H1 (cell line): ENCODE results near the gene TP53BP2. TPM values are rescaled to one million over a fixed set of nuclear protein-coding genes. Genes with fewer than 3 reads are reported as not detected.

Experiments
- BCL11A ChIP-seq, 2 experiments: IDR thresholded peaks; one replicate each; pipeline ENCODE4 v1.6.1; 2011; ENCODE audit warnings: low read depth in 2 of 2, low read length in 2 of 2, mild to moderate bottlenecking in 2 of 2
- CTBP2 ChIP-seq: IDR thresholded peaks from 2 replicates; pipeline ENCODE4 v1.7.0; 2011; ENCODE audit warnings: borderline replicate concordance, mild to moderate bottlenecking, moderate library complexity, mixed read lengths, low read length; ENCODE audit not compliant: insufficient read depth, insufficient read length
- GABPA ChIP-seq: IDR thresholded peaks from 2 replicates; pipeline ENCODE4 v1.6.1; 2011; ENCODE audit warnings: mild to moderate bottlenecking, low read length, moderate library complexity, borderline replicate concordance; ENCODE audit not compliant: insufficient read depth
- NANOG ChIP-seq: IDR thresholded peaks from 2 replicates; pipeline ENCODE4 v1.6.1; 2011; ENCODE audit warnings: low read length, low read depth, mild to moderate bottlenecking, inconsistent platforms; ENCODE audit not compliant: insufficient read depth, poor library complexity, severe bottlenecking
- RAD21 ChIP-seq, 2 experiments: IDR thresholded peaks in 1 of 2; conservative IDR thresholded peaks in 1 of 2; 2 replicates each; pipeline ENCODE4 v1.6.1; 2011; ENCODE audit warnings: low read depth in 2 of 2, low read length in 2 of 2, improper control_type of control experiment in 1 of 2, inconsistent platforms in 1 of 2, mild to moderate bottlenecking in 1 of 2, moderate library complexity in 1 of 2
- TCF12 ChIP-seq: IDR thresholded peaks from 2 replicates; pipeline ENCODE4 v1.6.1; 2011; ENCODE audit warnings: low read depth, mild to moderate bottlenecking, low read length
- polyA plus RNA-seq, 7 experiments: library from polyadenylated mRNA; depleted of rRNA in 3 of 7; stranded (reverse) in 5 of 7; unstranded in 2 of 7; fragments of >200 nt in 5 of 7; fragments of 200-250 nt in 2 of 7; gene quantifications; 1 replicate in 5 of 7; 2 replicates in 1 of 7; 4 replicates in 1 of 7; pipeline versions ENCODE4 v1.2.1 to v1.2.3, GENCODE V29; 2011 to 2013; ENCODE audit warnings: missing spikeins in 2 of 7, mixed read lengths in 2 of 7
- total RNA-seq: library from RNA; stranded (reverse); fragmentation: NEBNext Ultra II Directional; extraction: Animal tissue kit (Norgen Biotek cat#: 25700); gene quantifications from 2 replicates; pipeline ENCODE4 v1.2.1, GENCODE V29; 2021

TP53BP2 gene
- total and polyA plus RNA-seq, 2 of the 8 experiments (the other 6 are each of a cell fraction or from before 2014, with no cell fraction given), result 18.0 to 38.7 TPM

DNA sequence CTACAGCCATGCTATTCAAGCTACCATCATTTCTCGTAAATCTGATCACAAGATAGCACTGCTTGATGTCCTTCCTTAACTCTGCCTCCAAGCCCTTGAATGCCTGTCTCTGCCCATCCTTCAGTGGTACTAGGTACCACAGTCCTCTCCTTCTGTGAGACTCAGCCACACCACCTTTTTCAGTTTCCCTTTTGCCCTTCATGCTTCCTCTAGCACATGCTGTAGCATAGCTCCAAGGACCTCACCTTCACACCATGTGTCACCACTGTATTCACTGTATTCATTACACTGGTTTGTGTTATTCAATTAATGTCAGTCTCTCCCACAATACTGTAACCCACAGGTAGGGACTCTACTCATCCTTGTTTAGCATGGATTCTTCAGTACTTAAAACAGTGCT is 8.0 kb upstream of the TP53BP2 start (continued):
- TF ChIP-seq CTBP2, result no peak
- TF ChIP-seq TCF12, result no peak
- no peak for TF ChIP-seq NANOG
- TF ChIP-seq RAD21 (IDR thresholded peaks at IDR 0.05 in 1 of 2, conservative IDR thresholded peaks at IDR 0.05 in 1 of 2; ENCODE audit: low read depth in 2 of 2, low read length in 2 of 2), result no peak
- TF ChIP-seq GABPA, result no peak
- TF ChIP-seq BCL11A (IDR thresholded peaks at IDR 0.05; ENCODE audit: low read depth in 2 of 2, low read length in 2 of 2), result no peak
